ENCODE data around the gene PARL.

DNA sequence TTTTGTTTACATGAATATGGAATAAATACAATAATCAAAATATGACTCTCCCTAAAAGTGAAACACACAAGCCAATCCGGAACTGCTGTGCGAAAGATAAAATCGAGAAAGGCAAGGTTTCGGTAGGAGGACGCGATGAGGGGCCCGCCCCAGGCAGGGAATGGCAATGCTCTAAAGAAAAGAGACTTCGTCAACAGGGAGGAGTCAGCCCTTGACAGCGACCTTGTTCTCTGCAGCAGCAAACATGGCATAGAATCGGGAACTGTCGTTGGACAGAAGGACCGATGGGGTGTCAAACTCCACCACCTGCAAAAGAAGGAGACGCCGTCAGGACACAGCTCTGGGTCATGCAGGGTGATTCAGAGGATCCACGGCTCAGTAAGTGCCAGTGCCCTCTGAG, 36.4 kb upstream of the PARL start:
- TF ChIP-seq POLR2A (IDR thresholded peaks at IDR 0.05) (no peak), POLR2AphosphoS5 (IDR thresholded peaks at IDR 0.05; ENCODE audit: insufficient read depth in 1 of 2, low read depth in 1 of 2) (no peak)
- TF ChIP-seq, protein P1, sequence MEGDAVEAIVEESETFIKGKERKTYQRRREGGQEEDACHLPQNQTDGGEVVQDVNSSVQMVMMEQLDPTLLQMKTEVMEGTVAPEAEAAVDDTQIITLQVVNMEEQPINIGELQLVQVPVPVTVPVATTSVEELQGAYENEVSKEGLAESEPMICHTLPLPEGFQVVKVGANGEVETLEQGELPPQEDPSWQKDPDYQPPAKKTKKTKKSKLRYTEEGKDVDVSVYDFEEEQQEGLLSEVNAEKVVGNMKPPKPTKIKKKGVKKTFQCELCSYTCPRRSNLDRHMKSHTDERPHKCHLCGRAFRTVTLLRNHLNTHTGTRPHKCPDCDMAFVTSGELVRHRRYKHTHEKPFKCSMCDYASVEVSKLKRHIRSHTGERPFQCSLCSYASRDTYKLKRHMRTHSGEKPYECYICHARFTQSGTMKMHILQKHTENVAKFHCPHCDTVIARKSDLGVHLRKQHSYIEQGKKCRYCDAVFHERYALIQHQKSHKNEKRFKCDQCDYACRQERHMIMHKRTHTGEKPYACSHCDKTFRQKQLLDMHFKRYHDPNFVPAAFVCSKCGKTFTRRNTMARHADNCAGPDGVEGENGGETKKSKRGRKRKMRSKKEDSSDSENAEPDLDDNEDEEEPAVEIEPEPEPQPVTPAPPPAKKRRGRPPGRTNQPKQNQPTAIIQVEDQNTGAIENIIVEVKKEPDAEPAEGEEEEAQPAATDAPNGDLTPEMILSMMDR (IDR thresholded peaks at IDR 0.05), result no peak
